Upper lobe of left lung (tissue), 4 donors: ENCODE measurements around the gene SPACA7.

Experiments
- CTCF ChIP-seq, 6 experiments: fragments of 450-650 bp in 4 of 6; fragments of 200-600 bp in 2 of 6; sonication (generic) in 2 of 6; IDR thresholded peaks; one replicate each; pipeline ENCODE4 v1.5.1; 2016 to 2019; ENCODE audit warnings: antibody characterized with exemption in 6 of 6
- POLR2A ChIP-seq, 4 donors: fragments of 450-650 bp; IDR thresholded peaks; one replicate each; pipeline ENCODE4 v1.5.1; 2016 to 2017; ENCODE audit warnings: antibody characterized with exemption in 4 of 4, mild to moderate bottlenecking in 2 of 4
- POLR2AphosphoS5 ChIP-seq, 2 donors: sonication (generic); formaldehyde crosslinking; IDR thresholded peaks; one replicate each; pipeline ENCODE4 v1.5.1; 2017; ENCODE audit warnings: antibody characterized with exemption in 2 of 2

GRCh38 chr13:112356190-112356589 is 20.0 kb upstream of the SPACA7 start:
- TF ChIP-seq CTCF (IDR thresholded peaks at IDR 0.05) (no peak), POLR2AphosphoS5 (IDR thresholded peaks at IDR 0.05) (no peak), POLR2A (IDR thresholded peaks at IDR 0.05) (no peak)
